WERI-Rb-1 (cell line): ENCODE measurements around the gene CYBC1.

Experiments
- DNase-seq: peaks from one replicate; pipeline ENCODE4 v3.0.0-alpha.2; 2020
- H3K27ac ChIP-seq: fragments of 250-450 bp; sonication (Bioruptor Pico); 2 replicates; pipeline ENCODE4 v1.5.1; 2020; ENCODE audit warnings: mild to moderate bottlenecking, moderate library complexity
- H3K27me3 ChIP-seq: fragments of 250-450 bp; sonication (Bioruptor Pico); 2 replicates; pipeline ENCODE4 v1.5.1; 2021; ENCODE audit warnings: mild to moderate bottlenecking, low read depth, moderate library complexity; ENCODE audit not compliant: insufficient read depth, severe bottlenecking
- H3K36me3 ChIP-seq: fragments of 250-450 bp; sonication (Bioruptor Pico); 2 replicates; pipeline ENCODE4 v1.5.1; 2020; ENCODE audit warnings: mild to moderate bottlenecking, moderate library complexity
- H3K4me3 ChIP-seq: 2 replicates; pipeline ENCODE4 v1.5.1; 2011; ENCODE audit warnings: low read depth, mild to moderate bottlenecking, control low read depth, low read length
- H3K9me3 ChIP-seq: fragments of 250-450 bp; sonication (Bioruptor Pico); 2 replicates; pipeline ENCODE4 v1.5.1; 2021; ENCODE audit warnings: mild to moderate bottlenecking, moderate library complexity; ENCODE audit not compliant: severe bottlenecking
- TF ChIP-seq, protein P1 (sequence below): IDR thresholded peaks from 2 replicates; pipeline ENCODE4 v1.5.1; 2011; ENCODE audit warnings: low read depth, mild to moderate bottlenecking, control low read depth, inconsistent platforms, low read length

The CYBC1 gene

DNA sequence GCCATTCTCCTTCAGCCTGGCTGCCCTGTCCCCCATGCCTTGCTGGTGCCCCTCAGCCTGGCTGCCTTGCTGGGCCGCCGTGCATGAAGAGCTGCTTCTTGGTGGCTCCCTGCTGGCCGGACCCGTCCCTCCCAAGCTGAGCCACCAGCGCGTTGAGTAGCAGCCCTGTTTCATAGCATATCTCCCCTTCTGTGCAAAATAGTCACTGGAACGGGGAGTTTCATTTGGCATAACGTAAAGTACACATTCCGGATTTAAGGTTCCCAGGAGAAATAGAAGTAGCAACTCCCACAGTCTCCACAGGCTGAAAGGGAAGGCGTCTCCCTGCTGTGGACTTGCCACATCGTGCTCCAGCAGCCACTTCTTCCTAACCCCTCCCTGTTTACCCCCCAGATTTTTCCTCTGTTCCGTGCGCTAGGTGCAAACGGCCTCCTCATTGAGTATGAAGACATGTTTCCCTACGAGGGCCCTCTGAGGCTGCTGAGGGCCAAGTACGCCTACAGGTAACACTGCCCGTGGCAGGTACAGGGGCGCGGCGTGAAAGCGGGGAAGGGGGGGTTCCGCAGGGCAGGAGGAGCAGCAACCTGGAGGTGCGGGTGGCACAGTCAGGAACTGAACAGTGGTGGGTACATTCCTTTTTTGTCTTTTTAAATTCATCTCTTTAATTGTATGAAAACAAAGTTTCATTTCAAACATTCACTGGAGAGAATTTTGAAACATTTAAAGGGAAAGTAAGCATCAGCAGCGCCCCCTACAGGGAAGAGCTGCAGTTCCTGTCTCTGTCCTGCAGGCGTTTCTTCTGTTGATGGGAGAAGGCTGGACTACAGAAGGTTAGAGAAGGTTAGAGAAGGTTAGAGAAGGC is 26.3 kb downstream of the CYBC1 start:
- Histone ChIP-seq H3K4me3 (no peak overlapping the region), H3K27ac (no peak overlapping the region), H3K36me3 (peaks cover 47% of the 10 kb centered on the region), H3K9me3 (no peaks in the 10 kb centered on the region), H3K27me3 (no peaks in the 10 kb centered on the region)
- TF ChIP-seq, protein P1, sequence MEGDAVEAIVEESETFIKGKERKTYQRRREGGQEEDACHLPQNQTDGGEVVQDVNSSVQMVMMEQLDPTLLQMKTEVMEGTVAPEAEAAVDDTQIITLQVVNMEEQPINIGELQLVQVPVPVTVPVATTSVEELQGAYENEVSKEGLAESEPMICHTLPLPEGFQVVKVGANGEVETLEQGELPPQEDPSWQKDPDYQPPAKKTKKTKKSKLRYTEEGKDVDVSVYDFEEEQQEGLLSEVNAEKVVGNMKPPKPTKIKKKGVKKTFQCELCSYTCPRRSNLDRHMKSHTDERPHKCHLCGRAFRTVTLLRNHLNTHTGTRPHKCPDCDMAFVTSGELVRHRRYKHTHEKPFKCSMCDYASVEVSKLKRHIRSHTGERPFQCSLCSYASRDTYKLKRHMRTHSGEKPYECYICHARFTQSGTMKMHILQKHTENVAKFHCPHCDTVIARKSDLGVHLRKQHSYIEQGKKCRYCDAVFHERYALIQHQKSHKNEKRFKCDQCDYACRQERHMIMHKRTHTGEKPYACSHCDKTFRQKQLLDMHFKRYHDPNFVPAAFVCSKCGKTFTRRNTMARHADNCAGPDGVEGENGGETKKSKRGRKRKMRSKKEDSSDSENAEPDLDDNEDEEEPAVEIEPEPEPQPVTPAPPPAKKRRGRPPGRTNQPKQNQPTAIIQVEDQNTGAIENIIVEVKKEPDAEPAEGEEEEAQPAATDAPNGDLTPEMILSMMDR = peak; percentile 82
- DNase-seq = peak; percentile 66

DNA sequence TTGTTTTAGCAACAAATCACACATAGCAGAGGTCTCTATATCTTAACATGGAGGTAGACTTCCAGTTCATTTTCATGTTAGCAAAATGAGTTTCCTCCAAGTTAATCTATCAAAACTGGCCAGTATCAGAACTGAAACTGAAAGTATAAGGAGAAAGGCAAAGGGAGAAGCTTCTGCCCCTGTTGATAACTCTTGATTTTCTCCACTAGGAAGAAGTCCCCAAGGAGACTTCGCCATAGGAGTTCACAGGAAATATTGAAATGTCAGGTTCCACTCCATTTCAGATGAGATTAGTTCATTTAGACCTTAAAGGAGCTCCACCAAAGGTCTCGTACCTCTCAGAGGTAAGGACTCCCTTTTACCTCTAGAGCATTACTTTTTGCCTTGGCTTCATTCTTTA is 31.0 kb downstream of the CYBC1 start:
- Histone ChIP-seq H3K36me3 (peaks cover 46% of the 10 kb centered on the region), H3K27ac (no peak overlapping the region), H3K27me3 (no peaks in the 10 kb centered on the region), H3K4me3 (no peak overlapping the region), H3K9me3 (no peaks in the 10 kb centered on the region)
- DNase-seq = no peak
- TF ChIP-seq, protein P1 = no peak

DNA sequence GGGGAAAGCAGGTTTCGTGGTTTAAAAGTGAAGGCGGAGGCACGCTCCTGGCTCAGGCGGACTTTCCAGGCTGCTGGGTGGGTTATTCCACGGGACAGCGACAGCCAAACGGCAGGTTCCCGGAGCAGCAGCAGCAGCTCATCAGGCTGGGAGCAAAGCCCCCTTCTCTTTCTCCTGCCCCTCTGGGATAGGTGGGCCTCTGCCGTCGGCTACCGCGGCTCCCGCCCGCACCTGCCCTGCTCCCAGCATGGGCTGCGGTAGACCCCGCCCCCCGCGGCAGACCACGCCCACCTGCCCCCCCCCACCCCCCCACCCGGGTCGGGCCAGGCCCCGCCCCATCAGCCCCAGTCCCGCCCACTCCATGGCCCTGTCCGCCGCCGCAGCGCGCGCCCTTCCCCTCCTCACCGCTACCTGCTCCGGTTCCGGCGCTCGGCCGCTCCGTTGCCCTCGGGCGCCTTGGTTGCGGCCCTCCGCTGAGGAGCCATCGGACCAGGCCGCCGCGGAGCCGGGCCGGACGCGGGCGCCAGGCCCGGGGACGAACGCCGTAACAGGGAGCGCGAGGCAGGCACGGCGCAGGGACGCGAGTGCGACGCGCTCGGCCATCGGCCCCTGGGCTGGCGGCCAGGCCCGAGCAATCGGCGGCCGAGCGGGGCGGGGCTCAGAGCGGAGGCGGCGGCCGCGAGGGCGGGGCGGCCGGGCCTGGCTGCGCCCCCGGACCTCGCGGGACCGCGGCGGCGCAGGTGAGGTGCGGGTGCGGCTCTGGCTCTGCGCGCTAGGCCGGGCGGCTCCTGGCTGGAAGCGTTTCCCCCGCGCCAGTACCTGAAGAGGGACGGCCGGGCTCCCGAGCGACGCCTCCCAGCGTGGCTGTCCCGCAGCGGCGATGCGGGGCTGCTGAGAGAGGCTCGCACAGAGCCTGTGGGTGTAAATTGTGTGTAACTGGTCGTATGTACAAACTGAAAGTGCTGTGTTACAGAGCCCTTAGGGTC is 32.3 kb downstream of the CYBC1 start, which contains the start of the genes HEXD and OGFOD3:
Gene HEXD, plus strand, starts transcription at position 347 of the 986 bp plus-strand sequence. CDS start 1,453 bp downstream, outside the sequence.
Gene OGFOD3, minus strand, starts transcription at position 586 of the 986 bp plus-strand sequence. Its CDS starts 101 bp downstream, at position 485.
- Histone ChIP-seq H3K27ac (peak within 1 kb of the TSS; percentile 99), H3K36me3 (peaks cover 52% of the 10 kb centered on the region), H3K9me3 (no peaks in the 10 kb centered on the region), H3K4me3 (peak within 1 kb of the TSS; percentile 90), H3K27me3 (no peaks in the 10 kb centered on the region)
- TF ChIP-seq, protein P1 = no peak
- peak; percentile 86 for DNase-seq

DNA sequence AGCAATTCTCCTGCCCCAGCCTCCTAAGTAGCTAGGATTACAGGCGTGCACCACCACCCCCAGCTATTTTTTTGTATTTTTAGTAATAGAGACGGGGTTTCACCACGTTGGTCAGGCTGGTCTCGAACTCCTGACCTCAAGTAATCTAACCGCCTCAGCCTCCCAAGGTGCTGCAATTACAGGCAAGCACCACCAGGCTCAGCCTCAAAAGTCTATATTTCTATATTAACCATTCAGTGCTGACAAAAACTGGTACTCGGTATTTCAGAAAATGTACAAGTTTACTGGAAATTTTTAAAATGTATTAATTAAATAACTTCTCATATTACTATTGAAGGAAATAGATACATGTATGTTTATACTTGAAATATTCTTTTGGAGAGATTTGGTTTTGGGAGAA is 33.8 kb downstream of the CYBC1 start:
- no peak for DNase-seq
- Histone ChIP-seq H3K9me3 (no peaks in the 10 kb centered on the region), H3K27me3 (no peaks in the 10 kb centered on the region), H3K27ac (no peak overlapping the region), H3K36me3 (peaks cover 46% of the 10 kb centered on the region), H3K4me3 (no peak overlapping the region)
- TF ChIP-seq, protein P1 = no peak

DNA sequence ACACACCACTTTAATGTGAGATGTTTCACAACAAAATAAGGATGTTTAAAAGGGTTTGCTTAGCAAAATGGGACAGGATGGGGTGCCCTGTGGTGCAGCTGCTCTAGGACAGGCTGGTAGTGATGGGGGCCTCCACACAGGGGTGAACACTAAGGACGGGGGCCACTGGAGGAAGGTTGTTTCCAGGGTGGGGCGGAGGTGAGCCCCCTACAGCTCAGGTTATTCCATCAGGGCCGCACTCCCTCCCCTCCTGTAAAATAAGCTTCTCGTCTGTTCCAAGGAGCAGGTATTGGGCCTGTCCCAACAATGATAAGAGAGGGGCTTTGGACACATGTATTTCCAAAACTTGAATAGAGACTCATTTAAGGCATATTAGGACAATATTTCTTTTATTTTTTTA is 34.3 kb downstream of the CYBC1 start:
- TF ChIP-seq, protein P1 = no peak
- Histone ChIP-seq H3K27me3 (no peaks in the 10 kb centered on the region), H3K4me3 (no peak overlapping the region)

More for the DNA sequence above, 34.3 kb downstream of the CYBC1 start:
- no peak overlapping the region for H3K27ac ChIP-seq
- peaks cover 43% of the 10 kb centered on the region for H3K36me3 ChIP-seq
- H3K9me3 ChIP-seq = no peaks in the 10 kb centered on the region
- DNase-seq = no peak
